HEK293 (cell line): ENCODE data around the gene ROR2.

ENCODE experiments used
- CTCF ChIP-seq: fragments of 450-650 bp; formaldehyde crosslinking; IDR thresholded peaks from 2 replicates; pipeline ENCODE4 v1.5.1; 2016; ENCODE audit warnings: missing biosample characterization, missing genetic modification characterization
- MYNN ChIP-seq: fragments of 450-650 bp; formaldehyde crosslinking; IDR thresholded peaks from 2 replicates; pipeline ENCODE4 v1.5.1; 2016; ENCODE audit warnings: missing biosample characterization, missing genetic modification characterization, borderline replicate concordance
- REPIN1 ChIP-seq: fragments of 450-650 bp; formaldehyde crosslinking; IDR thresholded peaks from 2 replicates; pipeline ENCODE4 v1.5.1; 2017; ENCODE audit warnings: missing biosample characterization, missing genetic modification characterization, low read depth
- SP3 ChIP-seq: fragments of 450-650 bp; formaldehyde crosslinking; IDR thresholded peaks from 2 replicates; pipeline ENCODE4 v1.5.1; 2016; ENCODE audit warnings: missing biosample characterization, missing genetic modification characterization
- YY1 ChIP-seq: fragments of 450-650 bp; formaldehyde crosslinking; IDR thresholded peaks from 2 replicates; pipeline ENCODE4 v1.5.1; 2018; ENCODE audit warnings: missing biosample characterization, missing genetic modification characterization
- ZFP3 ChIP-seq: fragments of 450-650 bp; formaldehyde crosslinking; IDR thresholded peaks from 2 replicates; pipeline ENCODE4 v1.5.1; 2016; ENCODE audit warnings: low read depth, missing biosample characterization, missing genetic modification characterization
- ZNF138 ChIP-seq: fragments of 450-650 bp; formaldehyde crosslinking; IDR thresholded peaks from 2 replicates; pipeline ENCODE4 v1.5.1; 2016; ENCODE audit warnings: missing biosample characterization, missing genetic modification characterization, borderline replicate concordance
- ZNF221 ChIP-seq: fragments of 450-650 bp; formaldehyde crosslinking; IDR thresholded peaks from 2 replicates; pipeline ENCODE4 v1.5.1; 2017; ENCODE audit warnings: missing biosample characterization, missing genetic modification characterization, borderline replicate concordance
- ZNF324 ChIP-seq: fragments of 450-650 bp; formaldehyde crosslinking; IDR thresholded peaks from 2 replicates; pipeline ENCODE4 v1.5.1; 2016; ENCODE audit warnings: missing biosample characterization, missing genetic modification characterization
- ZNF560 ChIP-seq: fragments of 450-650 bp; formaldehyde crosslinking; IDR thresholded peaks from 2 replicates; pipeline ENCODE4 v1.5.1; 2017; ENCODE audit warnings: missing biosample characterization, missing genetic modification characterization, borderline replicate concordance
- TF ChIP-seq, protein P1 (sequence below): fragments of 450-650 bp; formaldehyde crosslinking; IDR thresholded peaks from 2 replicates; pipeline ENCODE4 v1.5.1; 2016; ENCODE audit warnings: missing biosample characterization, missing genetic modification characterization
- TF ChIP-seq, protein P2 (sequence below): fragments of 450-650 bp; formaldehyde crosslinking; IDR thresholded peaks from 2 replicates; pipeline ENCODE4 v1.5.1; 2016; ENCODE audit warnings: missing biosample characterization, missing genetic modification characterization

- TF ChIP-seq ZNF221, result no peak
- TF ChIP-seq, protein P1, sequence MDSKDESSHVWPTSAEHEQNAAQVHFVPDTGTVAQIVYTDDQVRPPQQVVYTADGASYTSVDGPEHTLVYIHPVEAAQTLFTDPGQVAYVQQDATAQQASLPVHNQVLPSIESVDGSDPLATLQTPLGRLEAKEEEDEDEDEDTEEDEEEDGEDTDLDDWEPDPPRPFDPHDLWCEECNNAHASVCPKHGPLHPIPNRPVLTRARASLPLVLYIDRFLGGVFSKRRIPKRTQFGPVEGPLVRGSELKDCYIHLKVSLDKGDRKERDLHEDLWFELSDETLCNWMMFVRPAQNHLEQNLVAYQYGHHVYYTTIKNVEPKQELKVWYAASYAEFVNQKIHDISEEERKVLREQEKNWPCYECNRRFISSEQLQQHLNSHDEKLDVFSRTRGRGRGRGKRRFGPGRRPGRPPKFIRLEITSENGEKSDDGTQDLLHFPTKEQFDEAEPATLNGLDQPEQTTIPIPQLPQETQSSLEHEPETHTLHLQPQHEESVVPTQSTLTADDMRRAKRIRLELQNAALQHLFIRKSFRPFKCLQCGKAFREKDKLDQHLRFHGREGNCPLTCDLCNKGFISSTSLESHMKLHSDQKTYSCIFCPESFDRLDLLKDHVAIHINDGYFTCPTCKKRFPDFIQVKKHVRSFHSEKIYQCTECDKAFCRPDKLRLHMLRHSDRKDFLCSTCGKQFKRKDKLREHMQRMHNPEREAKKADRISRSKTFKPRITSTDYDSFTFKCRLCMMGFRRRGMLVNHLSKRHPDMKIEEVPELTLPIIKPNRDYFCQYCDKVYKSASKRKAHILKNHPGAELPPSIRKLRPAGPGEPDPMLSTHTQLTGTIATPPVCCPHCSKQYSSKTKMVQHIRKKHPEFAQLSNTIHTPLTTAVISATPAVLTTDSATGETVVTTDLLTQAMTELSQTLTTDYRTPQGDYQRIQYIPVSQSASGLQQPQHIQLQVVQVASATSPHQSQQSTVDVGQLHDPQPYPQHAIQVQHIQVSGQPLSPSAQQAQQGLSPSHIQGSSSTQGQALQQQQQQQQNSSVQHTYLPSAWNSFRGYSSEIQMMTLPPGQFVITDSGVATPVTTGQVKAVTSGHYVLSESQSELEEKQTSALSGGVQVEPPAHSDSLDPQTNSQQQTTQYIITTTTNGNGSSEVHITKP, result no peak
- no peak for TF ChIP-seq ZNF138 (tag by site-specific recombination)
- TF ChIP-seq SP3 (tag by site-specific recombination), result no peak
- TF ChIP-seq CTCF (tag by site-specific recombination), result no peak
- TF ChIP-seq YY1, result no peak
- TF ChIP-seq, protein P2, sequence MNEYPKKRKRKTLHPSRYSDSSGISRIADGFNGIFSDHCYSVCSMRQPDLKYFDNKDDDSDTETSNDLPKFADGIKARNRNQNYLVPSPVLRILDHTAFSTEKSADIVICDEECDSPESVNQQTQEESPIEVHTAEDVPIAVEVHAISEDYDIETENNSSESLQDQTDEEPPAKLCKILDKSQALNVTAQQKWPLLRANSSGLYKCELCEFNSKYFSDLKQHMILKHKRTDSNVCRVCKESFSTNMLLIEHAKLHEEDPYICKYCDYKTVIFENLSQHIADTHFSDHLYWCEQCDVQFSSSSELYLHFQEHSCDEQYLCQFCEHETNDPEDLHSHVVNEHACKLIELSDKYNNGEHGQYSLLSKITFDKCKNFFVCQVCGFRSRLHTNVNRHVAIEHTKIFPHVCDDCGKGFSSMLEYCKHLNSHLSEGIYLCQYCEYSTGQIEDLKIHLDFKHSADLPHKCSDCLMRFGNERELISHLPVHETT (tag by site-specific recombination), result no peak
- no peak for TF ChIP-seq ZFP3 (tag by site-specific recombination)
- TF ChIP-seq MYNN (tag by site-specific recombination), result no peak
- TF ChIP-seq REPIN1 (tag by site-specific recombination), result no peak
- TF ChIP-seq ZNF560, result no peak
- no peak for TF ChIP-seq ZNF324 (tag by site-specific recombination)
These were observed 191.5 kb downstream of the ROR2 start for GRCh38 chr9:91758491-91758981.
